ENCODE measurements around the gene VPS50. TPM values are rescaled to one million over a fixed set of nuclear protein-coding genes. Genes with fewer than 3 reads are reported as not detected.

Gene VPS50
- total RNA-seq, 3 donors from 2014 or later = 20.3 to 54.4 (median 24.6) TPM

GRCh38 chr7:93211228-93211818, 20.8 kb upstream of the VPS50 start:
- no peaks in the 10 kb centered on the region for H3K9me3 ChIP-seq
- intact Hi-C loops (cut with DNase I; ENCODE audit: low total_unique reads) = no loop called here
- no peaks in the 10 kb centered on the region for H3K27me3 ChIP-seq
- no peak overlapping the region for H3K4me3 ChIP-seq
- H3K27ac ChIP-seq = no peak overlapping the region
- no peaks in the 10 kb centered on the region for H3K36me3 ChIP-seq
- DNase-seq (ENCODE audit: low spot score in 2 of 2) = no peak
- TF ChIP-seq POLR2AphosphoS5 (IDR thresholded peaks at IDR 0.05) (no peak), POLR2A (IDR thresholded peaks at IDR 0.05) (no peak), CTCF (IDR thresholded peaks at IDR 0.05) (no peak)
- no peaks in the 10 kb centered on the region for H3K4me1 ChIP-seq

- no peak for TF ChIP-seq POLR2AphosphoS5 (IDR thresholded peaks at IDR 0.05)
- no peak for TF ChIP-seq CTCF (IDR thresholded peaks at IDR 0.05)
- no peak for TF ChIP-seq POLR2A (IDR thresholded peaks at IDR 0.05)
- Histone ChIP-seq H3K36me3 (no peaks in the 10 kb centered on the region), H3K9me3 (no peaks in the 10 kb centered on the region), H3K27me3 (no peaks in the 10 kb centered on the region), H3K27ac (no peak overlapping the region), H3K4me3 (no peak overlapping the region), H3K4me1 (no peaks in the 10 kb centered on the region)
- DNase-seq (ENCODE audit: low spot score in 2 of 2) = no peak
- intact Hi-C loops (cut with DNase I; ENCODE audit: low total_unique reads) = no loop called here
Observed at GRCh38 chr7:93212881-93213280, 19.3 kb upstream of the VPS50 start.

GRCh38 chr7:93218997-93219827, 13.0 kb upstream of the VPS50 start:
- intact Hi-C loops (cut with DNase I; ENCODE audit: low total_unique reads) = no loop called here
- no peak for DNase-seq (ENCODE audit: low spot score in 2 of 2)
- Histone ChIP-seq H3K4me3 (no peak overlapping the region), H3K9me3 (no peaks in the 10 kb centered on the region), H3K27me3 (no peaks in the 10 kb centered on the region), H3K36me3 (no peaks in the 10 kb centered on the region), H3K4me1 (no peaks in the 10 kb centered on the region), H3K27ac (no peak overlapping the region)
- TF ChIP-seq POLR2AphosphoS5 (IDR thresholded peaks at IDR 0.05) (no peak), CTCF (IDR thresholded peaks at IDR 0.05) (no peak), POLR2A (IDR thresholded peaks at IDR 0.05) (no peak)

- TF ChIP-seq POLR2A (IDR thresholded peaks at IDR 0.05) (no peak), POLR2AphosphoS5 (IDR thresholded peaks at IDR 0.05) (no peak), CTCF (IDR thresholded peaks at IDR 0.05) (no peak)
- H3K36me3 ChIP-seq = no peaks in the 10 kb centered on the region
- intact Hi-C loops (cut with DNase I; ENCODE audit: low total_unique reads) = no loop called here
- H3K4me3 ChIP-seq = no peak overlapping the region
- H3K9me3 ChIP-seq = no peaks in the 10 kb centered on the region
- no peaks in the 10 kb centered on the region for H3K4me1 ChIP-seq
- H3K27me3 ChIP-seq = no peaks in the 10 kb centered on the region
- DNase-seq (ENCODE audit: low spot score in 2 of 2) = no peak
- H3K27ac ChIP-seq = no peak overlapping the region
Observed at GRCh38 chr7:93219868-93220267, 12.3 kb upstream of the VPS50 start.

GRCh38 chr7:93226310-93226709, 5.9 kb upstream of the VPS50 start, which contains the start of gene HEPACAM2:
HEPACAM2 (minus strand) TSS chr7:93226469.
- Histone ChIP-seq H3K9me3 (no peaks in the 10 kb centered on the region), H3K27ac (no peak within 1 kb of the TSS), H3K4me1 (no peaks in the 10 kb centered on the region), H3K4me3 (no peak within 1 kb of the TSS), H3K36me3 (no peaks in the 10 kb centered on the region), H3K27me3 (no peaks in the 10 kb centered on the region)
- TF ChIP-seq POLR2A (IDR thresholded peaks at IDR 0.05) (no peak), POLR2AphosphoS5 (IDR thresholded peaks at IDR 0.05) (no peak), CTCF (IDR thresholded peaks at IDR 0.05) (no peak)
- intact Hi-C loops (cut with DNase I; ENCODE audit: low total_unique reads) = no loop called here
- DNase-seq (ENCODE audit: low spot score in 2 of 2) = no peak

All from breast epithelium (tissue), 4 donors.